ENCODE data around the gene PSKH1.

GRCh38 chr16:67885545-67885944, 7.5 kb upstream of the PSKH1 start:
- no peak for TF ChIP-seq CTCF (IDR thresholded peaks at IDR 0.05)
- no peak for TF ChIP-seq POLR2A (IDR thresholded peaks at IDR 0.05; ENCODE audit: low read length)
- no peak for TF ChIP-seq CHD4 (IDR thresholded peaks at IDR 0.05; ENCODE audit: borderline replicate concordance)
- no peak for TF ChIP-seq HMGXB4 (CRISPR knock-in tag; IDR thresholded peaks at IDR 0.05; ENCODE audit: borderline replicate concordance)
- TF ChIP-seq JUN (IDR thresholded peaks at IDR 0.05) = no peak
- TF ChIP-seq TP53 (CRISPR knock-in tag; IDR thresholded peaks at IDR 0.05) = no peak
- TF ChIP-seq SMC3 (IDR thresholded peaks at IDR 0.05) = no peak
